Bronchial epithelial cell (primary cell): Measurements from ENCODE around the gene HNRNPDL. TPM values are rescaled to one million over a fixed set of nuclear protein-coding genes. Genes with fewer than 3 reads are reported as not detected.
A peak's percentile ranks its signal among the peaks of the same experiment; 100 is the strongest.
"Not testable (repeated sequence)": the region's sequence is repeated elsewhere in the genome, so short reads cannot be mapped to it uniquely, and the experiment has no call there.

ENCODE experiments used
- DNase-seq: peaks from one replicate; pipeline ENCODE4 v3.0.0-alpha.2; 2010; ENCODE audit warnings: low read depth
- FAIRE-seq: peaks from 2 replicates; lab custom pipeline; 2011; peaks lifted over from hg19 to GRCh38; lab: Jason Lieb, UNC
- H3K27me3 ChIP-seq: 2 replicates; pipeline ENCODE4 v1.5.1; 2011; ENCODE audit warnings: low read length; ENCODE audit not compliant: control insufficient read depth, insufficient read depth
- H3K36me3 ChIP-seq: 2 replicates; pipeline ENCODE4 v1.5.1; 2011; ENCODE audit warnings: low read length; ENCODE audit not compliant: control insufficient read depth, insufficient read depth
- H3K4me3 ChIP-seq: 2 replicates; pipeline ENCODE4 v1.5.1; 2011; ENCODE audit warnings: mild to moderate bottlenecking, low read depth, low read length, control low read depth
- total RNA-seq: library from RNA; depleted of rRNA; stranded (reverse); fragments of >200 nt; gene quantifications from 2 replicates; pipeline ENCODE4 v1.2.1, GENCODE V29; 2014
- TF ChIP-seq, protein P1 (sequence below): IDR thresholded peaks from 2 replicates; pipeline ENCODE4 v1.5.1; 2011; ENCODE audit warnings: mild to moderate bottlenecking, moderate library complexity, low read length, control low read depth, inconsistent platforms; ENCODE audit not compliant: insufficient read depth, severe bottlenecking

Gene HNRNPDL
- total RNA-seq, 1 donor from 2014 or later: 141 TPM

DNA sequence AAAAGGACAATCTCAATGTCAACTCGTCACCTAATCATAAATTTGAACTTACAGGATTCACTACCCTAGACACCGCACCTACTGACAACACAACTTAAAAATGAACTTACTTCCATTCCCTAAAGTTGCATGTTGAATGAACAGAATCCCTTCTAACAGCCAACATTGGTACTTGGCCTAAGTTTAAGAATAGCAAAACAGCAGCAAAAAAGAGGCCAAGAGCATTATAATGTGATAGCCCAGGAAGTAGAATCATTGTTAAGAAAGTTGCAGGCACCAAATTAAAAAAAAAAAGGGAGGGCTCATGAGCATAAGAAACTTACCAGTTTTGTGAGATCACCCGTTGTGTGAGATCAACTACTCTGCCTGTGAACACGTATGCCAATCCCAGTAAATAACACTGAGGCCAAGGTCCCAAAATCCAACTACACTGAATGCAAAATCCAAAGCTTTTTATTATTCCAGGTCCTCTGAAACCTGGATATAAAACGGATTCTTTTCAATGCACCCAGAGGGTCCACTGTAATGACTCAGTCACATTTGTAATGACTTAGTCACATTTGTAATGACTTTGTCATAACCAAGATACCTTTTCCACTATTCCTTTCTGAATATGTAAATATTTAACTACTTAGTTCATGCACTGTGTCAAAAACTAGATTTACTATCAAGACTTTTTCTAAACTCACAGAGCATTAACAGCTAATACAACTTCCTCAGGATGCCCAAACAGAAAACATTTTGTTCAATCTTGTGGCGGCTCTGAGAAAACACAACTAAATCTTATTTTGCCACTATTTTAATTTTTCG lies 6.8 kb downstream of the HNRNPDL start:
- Histone ChIP-seq H3K27me3 (no peaks in the 10 kb centered on the region), H3K4me3 (no peak overlapping the region), H3K36me3 (peaks cover 10% of the 10 kb centered on the region)
- FAIRE-seq (no peak), DNase-seq (peak; percentile 77)
- TF ChIP-seq, protein P1, sequence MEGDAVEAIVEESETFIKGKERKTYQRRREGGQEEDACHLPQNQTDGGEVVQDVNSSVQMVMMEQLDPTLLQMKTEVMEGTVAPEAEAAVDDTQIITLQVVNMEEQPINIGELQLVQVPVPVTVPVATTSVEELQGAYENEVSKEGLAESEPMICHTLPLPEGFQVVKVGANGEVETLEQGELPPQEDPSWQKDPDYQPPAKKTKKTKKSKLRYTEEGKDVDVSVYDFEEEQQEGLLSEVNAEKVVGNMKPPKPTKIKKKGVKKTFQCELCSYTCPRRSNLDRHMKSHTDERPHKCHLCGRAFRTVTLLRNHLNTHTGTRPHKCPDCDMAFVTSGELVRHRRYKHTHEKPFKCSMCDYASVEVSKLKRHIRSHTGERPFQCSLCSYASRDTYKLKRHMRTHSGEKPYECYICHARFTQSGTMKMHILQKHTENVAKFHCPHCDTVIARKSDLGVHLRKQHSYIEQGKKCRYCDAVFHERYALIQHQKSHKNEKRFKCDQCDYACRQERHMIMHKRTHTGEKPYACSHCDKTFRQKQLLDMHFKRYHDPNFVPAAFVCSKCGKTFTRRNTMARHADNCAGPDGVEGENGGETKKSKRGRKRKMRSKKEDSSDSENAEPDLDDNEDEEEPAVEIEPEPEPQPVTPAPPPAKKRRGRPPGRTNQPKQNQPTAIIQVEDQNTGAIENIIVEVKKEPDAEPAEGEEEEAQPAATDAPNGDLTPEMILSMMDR: no peak

DNA sequence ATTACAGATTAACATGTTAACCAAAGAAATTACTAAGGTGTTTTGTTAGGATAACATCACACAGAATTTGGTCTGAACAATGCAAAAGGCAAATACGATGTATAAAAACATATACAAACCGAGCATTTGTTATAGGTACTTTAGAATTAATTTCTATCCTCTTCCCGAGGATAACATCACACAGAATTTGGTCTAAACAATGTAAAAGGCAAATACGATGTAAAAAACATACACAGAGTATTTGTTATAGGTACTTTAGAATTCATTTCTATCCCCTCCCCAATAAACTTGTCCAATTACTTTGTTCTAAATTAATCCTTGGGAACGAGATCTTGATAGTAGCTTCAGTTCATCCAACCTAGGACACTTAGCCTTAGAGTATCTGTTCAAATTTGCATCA lies 7.6 kb downstream of the HNRNPDL start:
- Histone ChIP-seq H3K27me3 (no peaks in the 10 kb centered on the region), H3K36me3 (peaks cover 10% of the 10 kb centered on the region), H3K4me3 (no peak overlapping the region)
- DNase-seq: no peak
- TF ChIP-seq, protein P1: no peak
- FAIRE-seq: no peak

DNA sequence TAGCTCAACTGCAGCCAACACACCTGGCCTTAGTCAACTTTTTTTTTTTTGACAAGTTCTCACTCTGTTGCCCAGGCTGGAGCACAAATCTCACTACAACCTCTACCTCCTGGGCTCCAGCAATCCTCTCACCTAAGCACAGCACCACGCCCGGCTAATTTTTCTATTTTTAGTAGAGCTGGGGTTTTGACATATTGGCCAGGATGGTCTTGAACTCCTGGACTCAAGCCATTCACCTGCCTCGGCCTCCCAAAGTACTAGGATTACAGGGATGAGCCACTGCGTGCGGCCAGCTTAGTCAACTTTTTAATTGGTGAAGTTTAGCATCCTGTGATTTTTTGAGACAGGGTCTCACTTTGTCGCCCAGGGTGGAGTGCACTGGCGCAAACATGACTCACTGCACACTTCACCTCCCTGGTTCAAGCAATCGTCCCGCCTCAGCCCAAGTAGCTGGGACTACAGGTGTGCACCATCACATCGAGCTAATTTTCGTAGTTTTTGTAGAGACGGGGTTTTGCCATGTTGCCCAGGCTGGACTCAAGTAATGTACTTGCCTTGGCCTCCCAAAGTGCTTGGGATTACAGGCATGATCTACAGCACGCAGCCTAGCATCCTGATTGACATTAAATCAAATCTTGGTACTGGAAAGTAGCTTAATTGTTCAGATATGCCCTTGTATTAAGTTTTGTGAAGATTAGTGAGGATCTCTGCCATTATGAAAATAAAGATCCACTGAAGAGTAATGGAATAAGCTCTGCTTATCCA lies 8.3 kb downstream of the HNRNPDL start:
- H3K36me3 ChIP-seq: peaks cover 7% of the 10 kb centered on the region
- DNase-seq (no peak), FAIRE-seq (peak; percentile 28)
- H3K4me3 ChIP-seq: no peak overlapping the region
- H3K27me3 ChIP-seq: no peaks in the 10 kb centered on the region
- TF ChIP-seq, protein P1: no peak

DNA sequence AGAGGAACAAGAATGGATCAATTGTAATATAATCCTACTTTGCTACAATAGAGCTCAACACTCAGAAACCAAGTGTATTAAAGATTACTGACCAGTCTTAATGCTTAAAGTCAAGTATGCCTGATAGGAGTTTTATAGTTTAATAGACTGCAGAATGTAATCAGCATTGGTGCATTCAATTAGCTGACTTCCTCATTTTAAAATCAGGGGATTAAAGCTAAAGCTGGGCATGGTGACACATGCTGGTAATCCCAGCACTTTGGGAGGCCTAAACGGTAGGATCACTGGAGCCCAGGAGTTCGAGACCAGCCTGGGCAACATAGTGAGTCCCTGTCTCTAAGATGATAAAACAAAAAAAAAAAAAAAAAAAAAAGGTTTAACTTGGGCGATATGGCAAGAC lies 10.8 kb downstream of the HNRNPDL start:
- no peak overlapping the region for H3K4me3 ChIP-seq
- no peak for DNase-seq
- TF ChIP-seq, protein P1: no peak
- peaks cover 1% of the 10 kb centered on the region for H3K36me3 ChIP-seq
- H3K27me3 ChIP-seq: no peaks in the 10 kb centered on the region
- no peak for FAIRE-seq

DNA sequence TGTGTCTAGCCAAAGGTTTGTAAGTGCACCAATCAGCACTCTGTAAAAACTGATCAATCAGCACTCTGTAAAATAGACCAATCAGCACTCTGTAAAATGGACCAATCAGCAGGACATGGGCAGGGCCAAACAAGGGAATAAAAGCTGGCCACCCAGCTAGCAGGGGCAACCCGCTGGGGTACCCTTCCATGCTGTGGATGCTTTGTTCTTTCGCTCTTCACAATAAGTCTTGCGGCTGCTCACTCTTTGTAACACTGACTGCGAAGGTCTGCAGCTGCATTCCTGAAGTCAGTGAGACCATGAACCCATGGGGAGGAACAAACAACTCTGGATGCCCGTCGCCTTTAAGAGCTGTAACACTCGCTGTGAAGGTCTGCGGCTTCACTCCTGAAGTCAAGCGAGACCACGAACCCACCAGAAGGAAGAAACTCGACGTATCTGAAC lies 14.3 kb downstream of the HNRNPDL start:
- no peaks in the 10 kb centered on the region for H3K36me3 ChIP-seq
- peak; percentile 80 for FAIRE-seq
- no peak for DNase-seq
- H3K27me3 ChIP-seq: no peaks in the 10 kb centered on the region
- H3K4me3 ChIP-seq: no peak overlapping the region
- TF ChIP-seq, protein P1: no peak

DNA sequence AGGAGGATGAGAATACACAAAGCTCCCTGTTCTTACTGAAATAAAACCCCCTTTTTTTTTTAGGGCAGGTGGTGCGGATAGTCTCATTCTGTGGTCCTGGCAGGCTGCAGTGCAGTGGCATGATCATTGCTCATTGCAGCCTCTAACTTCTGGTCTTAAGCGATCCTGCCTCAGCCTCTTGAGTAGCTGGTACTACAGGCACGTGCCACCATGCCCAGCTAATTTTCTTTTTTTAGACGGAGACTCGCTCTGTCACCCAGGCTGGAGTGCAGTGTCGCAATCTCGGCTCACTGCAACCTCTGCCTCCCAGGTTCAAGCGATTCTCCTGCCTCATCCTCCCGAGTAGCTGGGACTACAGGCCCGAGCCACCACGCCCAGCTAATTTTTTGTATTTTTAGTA lies 15.2 kb downstream of the HNRNPDL start:
- not testable (repeated sequence) for FAIRE-seq, H3K27me3 ChIP-seq, DNase-seq

More for the DNA sequence above, 15.2 kb downstream of the HNRNPDL start:
- not testable (repeated sequence) for H3K36me3 ChIP-seq, H3K4me3 ChIP-seq
